Suprapubic skin (tissue), 3 donors: ENCODE data around the gene AMOTL1.

ENCODE experiments used
- CTCF ChIP-seq, 2 donors: fragments of 200-600 bp in 1 of 2; fragments of 450-650 bp in 1 of 2; sonication (generic) in 1 of 2; IDR thresholded peaks; one replicate each; pipeline ENCODE4 v1.5.1; 2016 to 2019; ENCODE audit warnings: antibody characterized with exemption in 2 of 2, mild to moderate bottlenecking in 1 of 2, moderate library complexity in 1 of 2
- EP300 ChIP-seq: sonication (generic); formaldehyde crosslinking; IDR thresholded peaks from one replicate; pipeline ENCODE4 v1.6.1; 2017; ENCODE audit warnings: antibody characterized with exemption

DNA sequence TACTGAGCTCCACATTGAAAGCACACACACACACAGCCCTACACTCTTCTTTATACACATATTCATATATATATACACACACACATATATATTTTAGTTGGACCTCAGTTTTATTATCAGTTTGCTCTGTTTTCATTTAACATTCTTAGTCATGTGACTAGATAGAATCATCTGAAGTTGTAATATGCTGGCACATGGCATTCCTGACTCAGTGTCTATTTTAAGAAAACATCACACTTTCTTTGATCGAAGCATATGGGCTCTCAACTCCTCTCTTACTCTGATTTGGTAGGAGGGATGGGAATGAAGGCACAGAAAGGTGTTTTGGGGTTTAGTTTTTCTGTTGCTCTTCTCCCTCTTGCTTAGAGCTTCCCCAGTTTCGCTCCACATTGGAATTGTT lies 24.8 kb downstream of the AMOTL1 start:
- no peak for TF ChIP-seq EP300
- no peak for TF ChIP-seq CTCF (IDR thresholded peaks at IDR 0.05)
